ENCODE data around the gene CCDC24.

CCDC24 gene

DNA sequence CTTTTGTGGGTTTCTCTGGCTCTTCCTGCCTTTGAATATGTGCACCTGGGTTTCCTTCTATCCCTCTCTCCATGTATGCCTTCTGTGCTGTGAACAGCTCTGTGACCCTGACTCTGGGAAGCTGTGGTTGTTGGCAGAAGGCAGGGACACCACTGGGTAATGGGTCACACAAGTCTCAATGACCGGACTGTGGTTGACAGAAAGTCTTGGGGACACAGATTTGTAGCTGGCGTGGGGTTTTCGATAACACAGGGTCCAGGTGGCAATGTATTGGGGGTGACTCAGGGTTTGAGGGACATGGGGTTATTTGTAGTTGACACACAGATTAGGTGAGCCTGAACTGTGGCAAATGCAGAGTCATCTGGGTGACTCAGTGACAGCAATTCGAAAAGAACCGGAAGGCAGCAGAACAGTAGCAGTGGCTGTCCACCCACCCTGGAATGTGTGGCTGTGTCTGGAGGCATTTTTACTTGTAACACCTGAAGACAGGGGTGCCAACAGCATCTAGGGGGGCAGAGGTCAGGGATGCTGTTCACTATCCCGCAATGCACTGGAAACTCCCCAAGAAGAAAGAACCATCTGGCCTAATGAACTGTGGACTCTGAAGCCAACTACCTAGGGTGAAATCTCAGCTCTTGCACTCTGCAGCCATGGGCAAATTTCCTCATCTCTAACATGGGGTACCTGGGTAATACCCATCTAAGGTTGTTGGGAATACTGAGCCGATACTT lies 52.8 kb downstream of the CCDC24 start:
- no peak for DNase-seq

GRCh38 chr1:44045064-44045463 lies 53.7 kb downstream of the CCDC24 start:
- no peak for DNase-seq

Data from NCI-H187 treated with DMSO at 0.1 percent for 48 hours (cell line).